SK-N-MC (cell line): ENCODE data around the gene PDE1C.

ENCODE experiments used
- EZH2 ChIP-seq: fragments of 200-600 bp; sonication (generic); IDR thresholded peaks from one replicate; pipeline ENCODE4 v1.6.1; 2017; ENCODE audit warnings: antibody characterized with exemption
- FOXP2 ChIP-seq: optimal IDR thresholded peaks from 2 replicates; pipeline ENCODE3; 2011; ENCODE audit warnings: mild to moderate bottlenecking, moderate library complexity; ENCODE audit not compliant: insufficient read depth; ENCODE audit errors: extremely low read length, control extremely low read depth
- POLR2AphosphoS5 ChIP-seq: IDR thresholded peaks from 2 replicates; pipeline ENCODE4 v1.6.1; 2012; ENCODE audit warnings: mild to moderate bottlenecking, low read depth, low read length, borderline replicate concordance

DNA sequence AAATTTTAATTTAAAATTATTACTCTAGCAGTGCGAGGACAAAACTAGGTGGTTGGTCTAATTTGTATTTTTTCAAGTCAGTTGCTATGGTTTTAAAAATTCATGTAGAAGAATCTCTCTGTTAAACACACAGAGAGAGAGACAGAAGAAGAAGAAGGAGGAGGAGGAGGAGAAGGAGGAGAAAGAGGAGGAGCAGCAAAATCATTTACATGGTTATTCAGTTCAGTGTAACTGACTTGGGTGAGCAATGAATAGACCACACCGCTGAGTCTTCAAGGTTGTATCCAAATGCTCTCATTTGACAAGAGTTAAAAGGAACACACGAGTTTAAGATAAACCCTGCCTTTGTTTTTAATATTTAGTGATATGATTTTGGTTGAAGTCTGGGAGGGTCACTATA is 131.1 kb downstream of the PDE1C start:
- TF ChIP-seq EZH2 (no peak), POLR2AphosphoS5 (no peak), FOXP2 (no peak)
